ENCODE measurements around the gene GABPB1.

GRCh38 chr15:50339717-50340116, 15.3 kb downstream of the GABPB1 start:
- TF ChIP-seq POLR2AphosphoS5 (IDR thresholded peaks at IDR 0.05) (no peak), CTCF (IDR thresholded peaks at IDR 0.05) (no peak), POLR2A (IDR thresholded peaks at IDR 0.05) (no peak)
